HCT116 (cell line): ENCODE data around the gene ATF7. TPM values are rescaled to one million over a fixed set of nuclear protein-coding genes. Genes with fewer than 3 reads are reported as not detected.

Experiments
- ATAC-seq: fragments of 200-7000 bp; cut with Tn5 transposase; 2 replicates; pipeline ENCODE4 v1.9.1; 2020; ENCODE audit warnings: mild to moderate bottlenecking, moderate library complexity
- BruUV-seq: library from RNA; stranded (reverse); fragments of 400-500 nt; replicated peaks from 2 replicates; lab custom pipeline; 2021; lab: Mats Ljungman, UMichigan
- CTCF ChIA-PET: fragments of 300-600 bp; sonication (Branson Sonifier 250); formaldehyde crosslinking; loops from one replicate; lab custom pipeline; 2021; ENCODE audit warnings: antibody characterized with exemption; lab: Charles Lee
- POLR2A ChIA-PET: fragments of 300-600, 350-600 bp; sonication (Branson Sonifier 250); formaldehyde crosslinking; loops from one replicate; lab custom pipeline; 2021; ENCODE audit warnings: antibody characterized with exemption; lab: Charles Lee
- RAD21 ChIA-PET, 2 experiments: fragments of 300-600 bp; sonication (Branson Sonifier 250); formaldehyde crosslinking; loops; one replicate each; lab custom pipeline; 2023; ENCODE audit warnings: low total read pairs in 2 of 2; ENCODE audit not compliant: uncharacterized antibody in 2 of 2, unreplicated experiment in 2 of 2, low non-redundant PET in 1 of 2; lab: Charles Lee
- DNase-seq: peaks from one replicate; pipeline ENCODE4 v3.0.0-alpha.2; 2010; ENCODE audit warnings: low read depth, low spot score
- H2AFZ ChIP-seq: fragments of 200-600 bp; shearing (Covaris generic), sonication (generic); 2 replicates; pipeline ENCODE4 v1.6.1; 2017; ENCODE audit warnings: low read depth, mixed run types, mixed read lengths, antibody characterized with exemption, low read length; ENCODE audit not compliant: poor library complexity, severe bottlenecking
- H3K27ac ChIP-seq: 2 replicates; pipeline ENCODE4 v1.5.1; 2012; ENCODE audit warnings: low read depth, low read length
- H3K27me3 ChIP-seq: fragments of 200-600 bp; sonication (generic); 2 replicates; pipeline ENCODE4 v1.6.1; 2016; ENCODE audit warnings: mixed run types, low read length, mixed read lengths; ENCODE audit not compliant: insufficient read depth
- H3K36me3 ChIP-seq, 2 experiments: fragments of 200-500 bp in 1 of 2; fragments of 200-600 bp in 1 of 2; sonication (Bioruptor generic) in 1 of 2; sonication (generic) in 1 of 2; 2 replicates each; pipeline versions ENCODE4 v1.5.1 to v1.6.1; 2014 to 2016; ENCODE audit warnings: low read length in 2 of 2, inconsistent platforms in 1 of 2, mixed read lengths in 1 of 2, mixed run types in 1 of 2; ENCODE audit not compliant: insufficient read depth in 2 of 2, control insufficient read depth in 1 of 2
- H3K4me1 ChIP-seq, 2 experiments: fragments of 200-600 bp in 1 of 2; sonication (generic) in 1 of 2; 2 replicates each; pipeline versions ENCODE4 v1.5.1 to v1.6.1; 2012 to 2017; ENCODE audit warnings: low read length in 2 of 2, inconsistent platforms in 1 of 2, mild to moderate bottlenecking in 1 of 2, mixed read lengths in 1 of 2, mixed run types in 1 of 2, moderate library complexity in 1 of 2; ENCODE audit not compliant: insufficient read depth in 2 of 2, control insufficient read depth in 1 of 2
- H3K4me2 ChIP-seq: fragments of 200-600 bp; sonication (generic); 2 replicates; pipeline ENCODE4 v1.6.1; 2017; ENCODE audit warnings: mixed run types, low read length, mixed read lengths
- H3K4me3 ChIP-seq, 2 experiments: fragments of 200-600 bp in 1 of 2; sonication (generic) in 1 of 2; replicated peaks in 1 of 2; 2 replicates each; pipeline ENCODE4 v1.5.1; 2011 to 2016; ENCODE audit warnings: low read length in 2 of 2, control low read depth in 1 of 2, low read depth in 1 of 2, mild to moderate bottlenecking in 1 of 2, mixed read lengths in 1 of 2, mixed run types in 1 of 2
- H3K79me2 ChIP-seq: fragments of 200-600 bp; sonication (generic); 2 replicates; pipeline ENCODE4 v1.6.1; 2017; ENCODE audit warnings: mild to moderate bottlenecking, mixed run types, low read length, moderate library complexity, mixed read lengths; ENCODE audit not compliant: insufficient read depth
- H3K9ac ChIP-seq: fragments of 200-600 bp; sonication (generic); 2 replicates; pipeline ENCODE4 v1.6.1; 2016; ENCODE audit warnings: low read length, mixed read lengths
- H3K9me2 ChIP-seq: fragments of 200-600 bp; sonication (generic), shearing (Covaris generic); 2 replicates; pipeline ENCODE4 v1.6.1; 2017; ENCODE audit warnings: mixed run types, mild to moderate bottlenecking, moderate library complexity; ENCODE audit not compliant: insufficient read depth
- H3K9me3 ChIP-seq, 2 experiments: fragments of 200-500 bp in 1 of 2; fragments of 200-600 bp in 1 of 2; sonication (Bioruptor generic) in 1 of 2; sonication (generic) in 1 of 2; 2 replicates each; pipeline ENCODE4 v1.6.1; 2014 to 2017; ENCODE audit warnings: low read length in 2 of 2, mixed read lengths in 2 of 2, inconsistent platforms in 1 of 2, low read depth in 1 of 2, mild to moderate bottlenecking in 1 of 2, mixed run types in 1 of 2, moderate library complexity in 1 of 2; ENCODE audit not compliant: control insufficient read depth in 1 of 2, insufficient read depth in 1 of 2
- H4K20me1 ChIP-seq: fragments of 200-600 bp; sonication (generic), shearing (Covaris generic); 2 replicates; pipeline ENCODE4 v1.6.1; 2017; ENCODE audit warnings: mixed run types, mild to moderate bottlenecking, moderate library complexity; ENCODE audit not compliant: insufficient read depth
- ATF3 ChIP-seq: IDR thresholded peaks from 2 replicates; pipeline ENCODE4 v1.6.1; 2012
- CBX3 ChIP-seq: IDR thresholded peaks from 2 replicates; pipeline ENCODE4 v1.6.1; 2012; ENCODE audit warnings: low read depth
- CEBPB ChIP-seq: IDR thresholded peaks from 2 replicates; pipeline ENCODE4 v1.6.1; 2012; ENCODE audit warnings: low read depth
- CTCF ChIP-seq, 3 experiments: fragments of 200-600 bp in 1 of 3; sonication (generic) in 1 of 3; IDR thresholded peaks in 2 of 3; conservative IDR thresholded peaks in 1 of 3; 2 replicates each; pipeline ENCODE4 v1.5.1; 2012 to 2017; ENCODE audit warnings: low read depth in 2 of 3, low read length in 2 of 3, antibody characterized with exemption in 1 of 3, borderline replicate concordance in 1 of 3, control low read depth in 1 of 3, mild to moderate bottlenecking in 1 of 3, mixed read lengths in 1 of 3, mixed run types in 1 of 3, moderate library complexity in 1 of 3; ENCODE audit not compliant: insufficient read depth in 1 of 3
- EZH2phosphoT487 ChIP-seq: fragments of 200-600 bp; IDR thresholded peaks from 2 replicates; pipeline ENCODE4 v1.6.1; 2018; ENCODE audit warnings: antibody characterized with exemption, borderline replicate concordance
- FOSL1 ChIP-seq: IDR thresholded peaks from 2 replicates; pipeline ENCODE4 v1.6.1; 2012; ENCODE audit warnings: low read depth
- MAX ChIP-seq: IDR thresholded peaks from 2 replicates; pipeline ENCODE4 v1.6.1; 2012
- POLR2A ChIP-seq: IDR thresholded peaks from 2 replicates; pipeline ENCODE4 v1.7.0; 2011; ENCODE audit warnings: borderline replicate concordance; ENCODE audit not compliant: insufficient read depth, insufficient read length; ENCODE audit errors: extremely low read depth
- REST ChIP-seq: IDR thresholded peaks from 2 replicates; pipeline ENCODE4 v1.6.1; 2012; ENCODE audit warnings: low read depth
- SIN3A ChIP-seq: IDR thresholded peaks from 2 replicates; pipeline ENCODE4 v1.6.1; 2012; ENCODE audit warnings: low read depth
- SP1 ChIP-seq: IDR thresholded peaks from 2 replicates; pipeline ENCODE4 v1.6.1; 2012; ENCODE audit warnings: low read depth
- SRF ChIP-seq: IDR thresholded peaks from 2 replicates; pipeline ENCODE4 v1.6.1; 2012; ENCODE audit warnings: low read depth
- YY1 ChIP-seq: IDR thresholded peaks from 2 replicates; pipeline ENCODE4 v1.6.1; 2011; ENCODE audit warnings: low read length, low read depth, moderate library complexity, mild to moderate bottlenecking; ENCODE audit not compliant: insufficient replicate concordance; ENCODE audit errors: extremely low read depth
- ZBTB33 ChIP-seq: IDR thresholded peaks from 2 replicates; pipeline ENCODE4 v1.6.1; 2011; ENCODE audit warnings: mild to moderate bottlenecking, low read length, moderate library complexity; ENCODE audit not compliant: insufficient replicate concordance; ENCODE audit errors: extremely low read depth
- ZNF274 ChIP-seq: fragments of 200-500 bp; sonication (Bioruptor generic); IDR thresholded peaks from 2 replicates; pipeline ENCODE4 v1.6.1; 2014; ENCODE audit warnings: mild to moderate bottlenecking, low read depth, low read length, inconsistent platforms
- intact Hi-C: fragments of 100-400 bp; cut with micrococcal nuclease; formaldehyde crosslinking; loops from 2 replicates; pipeline ENCODE4 v1.10.0; 2022
- total RNA-seq: library from RNA; stranded (reverse); gene quantifications from one replicate; pipeline ENCODE4 v1.2.1, GENCODE V29; 2021; ENCODE audit not compliant: unreplicated experiment

ATF7 gene
- total RNA-seq, 1 experiment from 2014 or later, result 24.0 TPM

- Histone ChIP-seq H3K9me2 (no peaks in the 10 kb centered on the region), H3K4me2 (no peak overlapping the region)
- TF ChIP-seq CTCF (IDR thresholded peaks at IDR 0.05 in 2 of 3, conservative IDR thresholded peaks at IDR 0.05 in 1 of 3; ENCODE audit: borderline replicate concordance in 1 of 3, insufficient read depth in 1 of 3, low read depth in 2 of 3, low read length in 2 of 3) (no peak), SRF (no peak), FOSL1 (no peak), ATF3 (no peak), ZNF274 (no peak), MAX (no peak), YY1 (no peak), CEBPB (no peak), EZH2phosphoT487 (no peak), REST (no peak), SP1 (no peak), CBX3 (no peak), ZBTB33 (no peak), SIN3A (no peak), POLR2A (no peak)
- TF ChIP-seq, all 23 proteins: peak for 0
- Histone ChIP-seq H3K79me2 (peaks cover 10% of the 10 kb centered on the region), H3K27me3 (no peaks in the 10 kb centered on the region), H3K9me3 (no peaks in the 10 kb centered on the region), H2AFZ (no peak overlapping the region), H3K27ac (no peak overlapping the region), H3K36me3 (no peaks in the 10 kb centered on the region), H3K4me3 (no peak overlapping the region), H4K20me1 (peaks cover 3% of the 10 kb centered on the region; the same call in 1 of the 2 replicates), H3K9ac (no peak overlapping the region), H3K4me1 (no peaks in the 10 kb centered on the region)
- CTCF ChIA-PET, result interaction anchor here (1.1 kb wide), 1 partner anchor 10 kb away, joined by 3 read pairs; no protein-coding TSS in a partner anchor
- ATAC-seq, result no peak
- DNase-seq, result no peak
- POLR2A ChIA-PET, result no interaction called here
- intact Hi-C loops, result no loop called here
- no TSS peak for BruUV-seq
- RAD21 ChIA-PET, result no interaction called here
Measured at GRCh38 chr12:53603804-53604203, 22.4 kb downstream of the ATF7 start.
